GM18502 (cell line): ENCODE results near the gene TXLNG.
A peak's percentile ranks its signal among the peaks of the same experiment; 100 is the strongest.
"Not testable (repeated sequence)": the region's sequence is repeated elsewhere in the genome, so short reads cannot be mapped to it uniquely, and the experiment has no call there.

Experiments
- ATAC-seq: cut with Tn5 transposase; IDR thresholded peaks from one replicate; pipeline ENCODE4 v1.9.1; 2021; ENCODE audit warnings: mild to moderate bottlenecking; ENCODE audit not compliant: unreplicated experiment, poor library complexity

The TXLNG gene

GRCh38 chrX:16786139-16786790 is at the start of gene TXLNG:
Gene TXLNG, plus strand, starts transcription at chrX:16786466. Its CDS starts 22 bp downstream, at chrX:16786488.
- ATAC-seq: peak; percentile 99

DNA sequence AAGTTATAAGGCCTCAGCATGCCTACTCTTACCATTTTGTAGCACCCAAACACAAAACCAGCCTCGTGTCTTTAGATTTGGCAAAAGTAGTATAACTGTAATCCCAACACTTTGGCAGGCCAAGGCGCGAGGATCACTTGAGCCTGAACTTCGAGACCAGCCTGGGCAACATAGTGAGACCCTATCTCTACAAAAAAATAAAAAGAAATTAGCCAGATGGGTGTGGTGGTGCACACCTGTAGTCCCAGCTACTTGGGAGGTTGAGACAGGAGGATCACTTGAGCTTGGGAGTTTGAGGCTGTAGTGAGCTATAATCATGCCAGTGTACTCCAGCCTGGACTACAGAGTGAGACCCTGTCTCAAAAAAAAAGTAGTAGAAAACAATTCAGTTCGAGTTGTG is 49.2 kb upstream of the TXLNG start:
- ATAC-seq: no peak

DNA sequence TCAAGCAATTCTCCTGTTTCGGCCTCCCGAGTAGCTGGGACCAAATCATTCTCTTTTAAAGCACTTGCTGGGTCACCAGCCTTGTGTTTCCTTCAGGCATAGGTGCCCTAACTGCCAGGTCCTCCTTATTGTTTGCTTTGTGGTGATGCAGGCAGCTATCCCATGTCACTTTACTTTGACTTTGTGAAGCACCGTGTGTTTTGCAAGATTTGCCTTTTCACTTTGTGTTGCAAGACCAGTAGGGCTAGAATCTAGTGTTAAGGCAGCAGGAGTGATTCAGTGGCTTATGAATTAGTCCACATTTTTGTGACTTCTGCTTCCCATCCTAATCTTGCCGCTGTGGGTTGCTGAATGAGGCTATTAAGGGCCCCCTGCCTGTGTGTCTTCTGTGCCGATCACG is 46.7 kb upstream of the TXLNG start:
- ATAC-seq: no peak

DNA sequence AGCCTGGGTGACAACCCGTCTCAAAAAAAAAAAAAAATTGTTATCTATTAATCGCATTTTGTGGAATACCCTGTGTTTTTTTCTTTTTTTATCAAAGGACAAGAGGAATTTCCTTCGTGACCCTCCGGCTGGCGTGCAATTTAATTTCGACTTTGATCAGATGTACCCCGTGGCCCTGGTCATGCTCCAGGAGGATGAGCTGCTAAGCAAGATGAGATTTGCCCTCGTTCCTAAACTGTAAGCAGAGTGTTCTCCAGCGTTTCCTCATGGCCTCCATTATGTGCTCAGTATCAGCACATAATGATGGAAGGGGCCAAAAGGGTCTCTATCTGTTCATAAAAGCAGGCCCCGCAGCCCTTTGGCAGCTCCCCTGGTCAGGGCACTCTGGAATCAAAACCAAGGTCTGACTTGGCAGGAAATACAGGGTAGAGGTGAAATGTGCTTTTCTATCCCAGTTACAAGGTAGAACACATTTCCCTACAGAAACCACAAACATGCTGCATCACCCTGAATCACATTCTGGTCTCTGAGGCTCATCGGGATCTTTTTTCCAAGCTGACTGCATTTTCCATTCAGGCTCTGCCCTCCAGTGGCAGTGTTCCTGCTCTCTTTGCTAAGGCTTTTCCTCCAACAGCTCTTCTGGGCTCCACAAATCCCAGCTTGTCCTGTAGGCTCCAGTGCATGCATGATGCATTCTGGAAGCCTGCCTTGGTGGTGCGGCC is 42.5 kb upstream of the TXLNG start:
- no peak for ATAC-seq

GRCh38 chrX:16745102-16745501 is 41.2 kb upstream of the TXLNG start:
- ATAC-seq: no peak

DNA sequence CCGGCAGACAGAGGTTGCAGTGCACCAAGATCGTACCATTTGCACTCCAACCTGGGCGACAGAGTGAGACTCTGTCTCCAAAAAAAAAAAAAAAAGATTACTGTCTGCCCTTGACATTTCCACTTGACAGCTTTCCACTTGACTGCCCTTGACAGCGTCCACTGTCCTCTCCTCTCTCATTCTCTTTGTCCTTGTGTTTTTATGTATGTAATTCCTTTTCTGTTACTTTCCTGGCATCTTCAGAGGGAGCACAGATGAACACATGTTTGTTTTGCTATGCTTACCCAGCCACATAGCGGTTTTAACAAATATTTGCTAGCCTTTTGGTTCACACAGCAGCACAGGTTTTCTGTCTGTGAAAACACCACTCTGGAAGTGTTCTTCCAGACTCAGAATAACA is 40.6 kb upstream of the TXLNG start:
- ATAC-seq: no peak

- no peak for ATAC-seq
These were observed 37.8 kb upstream of the TXLNG start for GRCh38 chrX:16748425-16748824.

DNA sequence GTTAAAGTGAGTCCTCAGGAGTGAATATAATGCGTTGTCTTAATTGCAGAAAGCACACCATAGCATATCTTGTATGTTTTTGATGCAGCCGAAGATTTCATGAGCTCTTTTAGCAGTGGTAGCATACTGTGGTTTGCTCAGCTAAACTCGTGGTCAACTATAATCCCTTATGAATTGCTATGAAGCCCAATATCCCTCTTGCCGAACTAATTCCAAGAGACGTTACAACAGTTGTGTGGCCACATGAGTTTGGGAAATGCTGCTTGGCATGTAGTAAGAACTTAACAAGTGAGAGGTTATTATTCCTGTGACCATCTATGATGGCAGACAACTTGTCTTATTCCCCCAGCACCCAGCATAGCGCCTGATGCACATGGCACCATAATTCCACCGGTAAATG is 36.1 kb upstream of the TXLNG start:
- ATAC-seq: no peak

DNA sequence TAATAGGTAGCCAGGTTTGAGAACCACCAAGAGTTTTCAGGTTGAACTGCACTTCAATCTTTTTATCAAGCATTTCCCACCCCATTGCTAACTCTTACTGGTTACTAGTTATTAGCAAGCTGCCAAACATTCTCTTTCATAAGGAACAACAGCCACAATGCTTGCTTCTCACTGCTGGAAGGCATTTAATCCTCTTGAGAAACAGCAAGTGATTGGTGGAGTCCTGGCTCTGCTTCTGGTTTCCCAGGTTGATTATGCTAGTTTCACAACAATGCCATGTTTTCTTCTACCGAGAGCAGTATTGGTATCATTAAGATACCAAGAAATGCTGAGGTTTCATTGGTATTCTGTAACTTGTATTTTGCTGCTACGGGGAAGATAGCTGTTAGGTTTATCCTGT is 32.2 kb upstream of the TXLNG start:
- no peak for ATAC-seq

DNA sequence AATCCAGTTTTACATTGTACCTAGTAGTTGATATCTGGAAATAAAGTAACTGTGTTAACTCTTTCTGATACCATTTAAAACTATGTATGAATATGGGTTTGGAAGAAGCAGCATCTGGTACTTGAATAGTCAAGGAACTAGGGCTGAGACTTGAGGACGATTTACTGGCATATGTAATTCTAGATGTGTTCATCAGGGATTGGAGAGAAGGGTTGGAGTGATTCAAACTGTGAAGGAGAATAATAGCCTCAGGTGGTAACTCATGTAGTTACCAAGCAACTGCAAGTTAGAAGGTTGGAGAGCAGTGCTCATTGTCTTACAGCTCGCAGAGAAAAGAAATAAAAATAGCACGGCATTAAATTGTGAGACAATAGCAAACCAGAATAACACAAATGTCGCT is 29.5 kb upstream of the TXLNG start:
- ATAC-seq: no peak

- ATAC-seq: not testable (repeated sequence)
These were observed 24.8 kb upstream of the TXLNG start for GRCh38 chrX:16761500-16761899.

DNA sequence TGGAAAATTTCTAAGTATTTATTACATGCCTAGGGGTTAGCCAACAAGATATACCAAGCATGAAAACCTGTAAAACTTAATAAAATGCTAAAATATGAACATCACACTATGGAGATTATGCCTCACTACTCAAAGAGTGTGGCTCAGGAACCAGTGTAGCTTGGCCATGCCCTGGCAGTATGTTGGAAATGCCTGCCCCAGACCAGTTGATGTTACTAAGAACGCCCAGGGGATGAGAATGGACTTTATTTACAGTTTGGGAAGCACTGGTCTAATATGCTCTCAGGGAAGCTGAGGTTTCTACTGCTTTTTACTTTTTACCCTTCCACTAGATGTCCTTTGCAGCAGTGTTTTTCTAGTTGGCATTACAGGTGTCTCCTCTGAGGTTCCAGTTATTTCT is 23.7 kb upstream of the TXLNG start:
- ATAC-seq: no peak

DNA sequence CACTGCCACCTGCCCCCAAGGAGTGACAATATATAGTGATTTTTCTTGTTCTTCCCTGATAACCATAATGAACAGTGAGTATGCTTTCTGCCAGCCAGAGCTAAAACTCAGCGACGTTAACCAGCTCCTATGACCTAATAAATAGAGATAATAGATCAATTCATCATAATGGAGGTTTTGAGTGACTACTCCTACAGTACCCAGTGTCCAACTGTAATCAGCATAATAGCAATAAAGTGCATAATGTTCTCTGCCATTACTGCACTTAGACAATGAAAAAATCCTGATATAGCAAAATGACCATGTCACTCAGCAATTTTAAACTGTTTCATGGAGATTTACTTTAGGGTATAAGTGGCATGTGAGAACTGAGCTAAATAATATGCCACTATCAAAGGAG is 20.7 kb upstream of the TXLNG start:
- no peak for ATAC-seq

- ATAC-seq: no peak
These were observed 15.2 kb upstream of the TXLNG start for GRCh38 chrX:16770970-16771482.

GRCh38 chrX:16771483-16772398 is 14.5 kb upstream of the TXLNG start:
- no peak for ATAC-seq

DNA sequence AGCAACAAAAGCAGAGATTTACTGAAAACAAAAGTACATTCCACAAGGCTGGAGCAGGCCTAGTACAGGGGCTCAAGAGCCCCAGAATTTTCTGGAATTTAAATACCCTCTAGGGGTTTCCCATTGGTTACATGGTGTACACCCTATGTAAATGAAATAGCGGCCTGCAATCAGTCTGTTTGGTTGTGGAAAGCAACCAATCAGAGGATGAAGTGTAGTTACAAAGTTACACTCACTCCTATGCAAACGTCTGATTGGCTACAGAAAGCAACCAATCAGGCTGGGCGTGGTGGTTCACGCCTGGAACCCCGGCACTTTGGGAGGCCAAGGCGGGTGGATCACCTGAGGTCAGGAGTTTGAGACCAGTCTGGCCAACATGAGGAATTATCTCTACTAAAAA is 13.8 kb upstream of the TXLNG start:
- ATAC-seq: no peak

GRCh38 chrX:16774746-16775145 is 11.5 kb upstream of the TXLNG start:
- no peak for ATAC-seq

GRCh38 chrX:16778545-16778944 is 7.7 kb upstream of the TXLNG start:
- no peak for ATAC-seq

DNA sequence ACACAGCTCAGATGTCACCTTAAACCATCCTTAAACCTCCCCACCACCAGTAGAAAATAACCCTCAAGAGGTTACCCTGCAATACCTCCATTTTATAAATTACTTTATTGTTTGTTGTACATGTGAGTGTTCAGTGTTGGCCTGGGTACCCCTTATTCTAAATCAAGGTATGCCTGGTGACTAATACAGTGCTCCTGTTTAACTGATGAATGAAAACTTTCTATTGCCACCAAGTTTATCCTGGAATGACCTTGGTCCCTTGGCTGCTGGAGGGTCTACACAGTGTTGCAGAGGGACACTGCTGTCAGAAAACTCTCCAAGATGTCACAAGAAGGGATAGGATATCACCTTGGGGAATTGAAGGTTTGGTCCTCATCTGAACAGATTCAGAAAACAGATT is 7.3 kb upstream of the TXLNG start:
- ATAC-seq: no peak

DNA sequence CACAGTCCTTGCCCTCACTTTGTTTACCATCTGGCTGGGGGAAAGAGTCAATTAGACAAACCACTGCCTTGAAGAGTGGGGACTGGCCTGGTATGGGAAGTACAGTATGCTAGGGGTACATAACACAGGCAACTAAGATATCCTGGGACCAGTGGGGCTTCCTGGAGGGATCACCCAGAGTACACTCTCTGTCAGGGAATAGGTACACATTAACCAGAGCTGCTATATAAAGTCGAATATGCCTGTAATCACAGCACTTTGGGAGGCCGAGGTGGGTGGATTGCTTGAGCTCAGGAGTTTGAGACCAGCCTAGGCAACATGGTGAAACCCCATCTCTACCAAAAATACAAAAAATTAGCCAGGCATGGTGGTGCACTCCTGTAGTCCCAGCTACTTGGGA is 6.5 kb upstream of the TXLNG start:
- not testable (repeated sequence) for ATAC-seq

GRCh38 chrX:16783452-16783851 is 2.8 kb upstream of the TXLNG start:
- no peak for ATAC-seq
